CD14-positive monocyte (primary cell): ENCODE data around the gene DACT2. TPM values are rescaled to one million over a fixed set of nuclear protein-coding genes. Genes with fewer than 3 reads are reported as not detected.

Experiments
- DNase-seq, 3 donors: peaks; one replicate each; pipeline ENCODE4 v3.0.0-alpha.2; 2011 to 2022
- H2AFZ ChIP-seq: 2 replicates; pipeline ENCODE4 v1.6.0; 2012; ENCODE audit warnings: mild to moderate bottlenecking, low read depth, low read length, inconsistent platforms; ENCODE audit not compliant: insufficient read depth, poor library complexity, severe bottlenecking
- H3K27ac ChIP-seq, 2 donors: 1 replicate in 1 of 2; 2 replicates in 1 of 2; pipeline ENCODE4 v1.5.1; 2012 to 2013; ENCODE audit warnings: low read length in 2 of 2, control low read depth in 1 of 2, inconsistent platforms in 1 of 2, low read depth in 1 of 2, mild to moderate bottlenecking in 1 of 2
- H3K27me3 ChIP-seq, 2 donors: one replicate each; pipeline versions ENCODE4 v1.6.0 to v1.6.1; 2011 to 2013; ENCODE audit warnings: low read length in 2 of 2; ENCODE audit not compliant: control insufficient read depth in 2 of 2, insufficient read depth in 2 of 2
- H3K36me3 ChIP-seq, 2 donors: replicated peaks in 1 of 2; 1 replicate in 1 of 2; 2 replicates in 1 of 2; pipeline versions ENCODE4 v1.5.1 to v1.6.1; 2012 to 2013; ENCODE audit warnings: low read length in 2 of 2, control low read depth in 1 of 2, inconsistent platforms in 1 of 2, mild to moderate bottlenecking in 1 of 2; ENCODE audit not compliant: insufficient read depth in 2 of 2, control insufficient read depth in 1 of 2
- H3K4me1 ChIP-seq, 2 donors: 1 replicate in 1 of 2; 2 replicates in 1 of 2; pipeline versions ENCODE4 v1.5.1 to v1.6.1; 2012 to 2013; ENCODE audit warnings: low read length in 2 of 2, control low read depth in 1 of 2, inconsistent platforms in 1 of 2, mild to moderate bottlenecking in 1 of 2, moderate library complexity in 1 of 2; ENCODE audit not compliant: insufficient read depth in 2 of 2, control insufficient read depth in 1 of 2
- H3K4me2 ChIP-seq: replicated peaks from 2 replicates; pipeline ENCODE3; 2012; ENCODE audit warnings: low read length, moderate library complexity, mild to moderate bottlenecking; ENCODE audit not compliant: poor library complexity, severe bottlenecking; ENCODE audit errors: extremely low read depth
- H3K4me3 ChIP-seq, 3 experiments: fragments of 200-600 bp in 1 of 3; sonication (generic) in 1 of 3; replicated peaks in 1 of 3; 1 replicate in 2 of 3; 2 replicates in 1 of 3; pipeline ENCODE4 v1.5.1; 2011 to 2013; ENCODE audit warnings: low read length in 3 of 3, mild to moderate bottlenecking in 3 of 3, control low read depth in 2 of 3, low read depth in 2 of 3, inconsistent platforms in 1 of 3, moderate library complexity in 1 of 3
- H3K79me2 ChIP-seq: 2 replicates; pipeline ENCODE4 v1.6.0; 2012; ENCODE audit warnings: mild to moderate bottlenecking, control low read depth, inconsistent platforms, low read length, moderate library complexity; ENCODE audit not compliant: insufficient read depth
- H3K9ac ChIP-seq: 2 replicates; pipeline ENCODE4 v1.6.0; 2017; ENCODE audit warnings: low read length, mild to moderate bottlenecking; ENCODE audit not compliant: insufficient read depth, poor library complexity, severe bottlenecking
- H3K9me3 ChIP-seq, 2 donors: replicated peaks in 1 of 2; 1 replicate in 1 of 2; 2 replicates in 1 of 2; pipeline versions ENCODE4 v1.5.1 to v1.6.1; 2012 to 2013; ENCODE audit warnings: low read length in 2 of 2, control low read depth in 1 of 2; ENCODE audit not compliant: control insufficient read depth in 1 of 2, insufficient read depth in 1 of 2
- H4K20me1 ChIP-seq: 2 replicates; pipeline ENCODE4 v1.6.0; 2012; ENCODE audit warnings: mild to moderate bottlenecking, low read length, control low read depth, moderate library complexity; ENCODE audit not compliant: insufficient read depth
- H3K27ac Mint-ChIP-seq, 7 donors: one replicate each; pipeline ENCODE4 v1.8.0; 2020; ENCODE audit warnings: mild to moderate bottlenecking in 7 of 7, mixed read lengths in 7 of 7, moderate library complexity in 6 of 7, inconsistent platforms in 2 of 7
- H3K27me3 Mint-ChIP-seq, 3 donors: one replicate each; pipeline ENCODE4 v1.8.0; 2021 to 2022; ENCODE audit warnings: low read depth in 3 of 3, mild to moderate bottlenecking in 3 of 3, mixed read lengths in 3 of 3, moderate library complexity in 3 of 3, inconsistent platforms in 1 of 3
- H3K36me3 Mint-ChIP-seq, 2 donors: one replicate each; pipeline ENCODE4 v1.8.0; 2020; ENCODE audit warnings: mixed read lengths in 2 of 2, inconsistent platforms in 1 of 2, mild to moderate bottlenecking in 1 of 2
- H3K4me1 Mint-ChIP-seq: one replicate; pipeline ENCODE4 v1.8.0; 2020; ENCODE audit warnings: mild to moderate bottlenecking, mixed read lengths
- H3K4me3 Mint-ChIP-seq, 2 donors: one replicate each; pipeline ENCODE4 v1.8.0; 2020; ENCODE audit warnings: mild to moderate bottlenecking in 2 of 2, mixed read lengths in 2 of 2, moderate library complexity in 1 of 2
- H3K9me3 Mint-ChIP-seq, 7 donors: one replicate each; pipeline ENCODE4 v1.8.0; 2020 to 2022; ENCODE audit warnings: mixed read lengths in 7 of 7, mild to moderate bottlenecking in 6 of 7, moderate library complexity in 6 of 7, inconsistent platforms in 2 of 7
- WGBS: methylation state at CpG from one replicate; pipeline ENCODE4 v1.1.5; 2013; ENCODE audit warnings: missing lambda C conversion rate; ENCODE audit not compliant: insufficient coverage; 5-methylcytosine and 5-hydroxymethylcytosine counted together
- intact Hi-C, 2 donors: fragments of 100-400 bp; cut with micrococcal nuclease; formaldehyde crosslinking; loops; one replicate each; pipeline versions ENCODE4 v1.15.0 to v1.15.1; 2023
- polyA plus RNA-seq, 3 donors: library from polyadenylated mRNA; depleted of rRNA in 1 of 3; unstranded in 2 of 3; stranded (reverse) in 1 of 3; fragments of 300-500 nt in 2 of 3; fragments of >200 nt in 1 of 3; fragmentation: Illumina TruSeq in 2 of 3; gene quantifications; 1 replicate in 2 of 3; 2 replicates in 1 of 3; pipeline ENCODE4 v1.2.3, GENCODE V29; 2012 to 2021
- TF ChIP-seq, protein P1 (sequence below): fragments of 200-600 bp; IDR thresholded peaks from one replicate; pipeline ENCODE4 v1.8.0; 2022; ENCODE audit warnings: antibody characterized with exemption, mild to moderate bottlenecking

The DACT2 gene
- polyA plus RNA-seq, 3 donors, result not detected

DNA sequence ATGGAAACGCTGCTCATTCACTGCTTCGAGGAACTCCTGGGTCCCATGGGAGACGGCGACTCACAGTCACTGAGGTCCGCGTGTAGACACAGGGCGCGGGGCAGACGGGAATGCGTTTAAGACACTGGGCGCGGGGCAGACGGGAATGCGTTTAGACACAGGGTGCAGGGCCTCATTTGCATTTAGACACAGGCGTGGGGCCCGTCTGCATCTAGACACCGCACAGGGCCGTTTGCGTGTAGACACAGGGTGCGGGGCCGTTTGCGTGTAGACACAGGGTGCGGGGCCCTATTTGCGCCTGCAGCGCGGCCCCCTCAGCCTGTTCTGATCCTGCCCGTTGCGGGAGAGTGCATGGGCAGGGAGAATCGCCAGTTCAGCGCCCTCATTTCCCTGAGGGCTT lies 10.4 kb downstream of the DACT2 start:
- Histone ChIP-seq H3K4me2 (no peak overlapping the region), H3K36me3 (no peaks in the 10 kb centered on the region), H4K20me1 (no peaks in the 10 kb centered on the region), H3K4me1 (no peaks in the 10 kb centered on the region), H3K27me3 (peaks cover 0 to 7% of the 10 kb centered on the region in 2 donors), H3K9ac (no peak overlapping the region), H3K4me3 (no peak overlapping the region), H3K27ac (no peak overlapping the region), H3K79me2 (no peaks in the 10 kb centered on the region), H3K9me3 (no peaks in the 10 kb centered on the region), H2AFZ (no peak overlapping the region)
- Mint-ChIP-seq H3K4me1 (no peaks in the 10 kb centered on the region), H3K27ac (no peak overlapping the region), H3K36me3 (no peaks in the 10 kb centered on the region), H3K9me3 (peaks cover 0 to 2% (median 0%) of the 10 kb centered on the region in 7 donors), H3K4me3 (no peak overlapping the region), H3K27me3 (peaks cover 7 to 16% (median 12%) of the 10 kb centered on the region in 3 donors)
- WGBS, result 98% methylated on average over 29 of the region's 30 CpGs
- intact Hi-C loops, result no loop called here
- no peak for DNase-seq
- TF ChIP-seq, protein P1, sequence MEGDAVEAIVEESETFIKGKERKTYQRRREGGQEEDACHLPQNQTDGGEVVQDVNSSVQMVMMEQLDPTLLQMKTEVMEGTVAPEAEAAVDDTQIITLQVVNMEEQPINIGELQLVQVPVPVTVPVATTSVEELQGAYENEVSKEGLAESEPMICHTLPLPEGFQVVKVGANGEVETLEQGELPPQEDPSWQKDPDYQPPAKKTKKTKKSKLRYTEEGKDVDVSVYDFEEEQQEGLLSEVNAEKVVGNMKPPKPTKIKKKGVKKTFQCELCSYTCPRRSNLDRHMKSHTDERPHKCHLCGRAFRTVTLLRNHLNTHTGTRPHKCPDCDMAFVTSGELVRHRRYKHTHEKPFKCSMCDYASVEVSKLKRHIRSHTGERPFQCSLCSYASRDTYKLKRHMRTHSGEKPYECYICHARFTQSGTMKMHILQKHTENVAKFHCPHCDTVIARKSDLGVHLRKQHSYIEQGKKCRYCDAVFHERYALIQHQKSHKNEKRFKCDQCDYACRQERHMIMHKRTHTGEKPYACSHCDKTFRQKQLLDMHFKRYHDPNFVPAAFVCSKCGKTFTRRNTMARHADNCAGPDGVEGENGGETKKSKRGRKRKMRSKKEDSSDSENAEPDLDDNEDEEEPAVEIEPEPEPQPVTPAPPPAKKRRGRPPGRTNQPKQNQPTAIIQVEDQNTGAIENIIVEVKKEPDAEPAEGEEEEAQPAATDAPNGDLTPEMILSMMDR, result no peak

DNA sequence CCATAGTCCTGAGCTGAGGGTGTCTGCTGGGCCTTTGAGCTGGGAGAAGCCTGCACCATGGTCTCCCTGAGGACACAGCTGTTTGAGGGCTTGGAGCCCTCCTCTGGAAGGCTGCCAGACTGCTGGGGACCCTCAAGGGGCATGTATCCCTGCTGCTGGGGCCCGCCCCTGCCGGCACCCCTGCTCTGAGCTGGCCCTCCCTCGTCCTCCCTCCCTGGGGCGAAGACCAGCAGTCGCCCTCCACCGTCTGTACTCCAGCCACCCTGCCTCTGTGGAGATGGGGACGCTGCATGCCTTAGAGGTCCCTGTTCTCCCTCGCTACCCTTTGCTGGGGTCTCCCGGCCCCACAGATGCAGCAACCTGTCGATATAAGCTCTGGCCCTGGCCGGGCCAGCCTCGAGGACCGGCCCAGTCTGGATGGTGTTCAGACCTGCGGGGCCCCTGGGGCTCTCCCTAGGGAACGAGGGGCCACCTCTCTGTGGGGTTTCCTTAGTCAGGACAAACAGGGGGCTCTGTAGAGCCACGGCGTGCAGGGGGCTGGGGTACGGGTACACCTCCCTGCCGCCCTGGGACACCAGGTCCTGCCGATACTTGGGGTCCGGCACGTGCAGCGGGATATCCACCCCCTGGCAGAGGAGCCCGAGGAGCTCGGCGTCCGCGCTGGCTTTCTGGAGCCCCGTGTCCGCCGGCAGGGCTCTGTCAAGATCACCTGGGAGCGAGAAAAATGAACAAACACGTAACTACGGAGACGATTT lies 11.0 kb downstream of the DACT2 start:
- 93% methylated on average over 35 of the region's 35 CpGs for WGBS
- Mint-ChIP-seq H3K27me3 (peaks cover 3 to 14% (median 7%) of the 10 kb centered on the region in 3 donors), H3K4me1 (no peaks in the 10 kb centered on the region), H3K9me3 (peaks cover 0 to 2% (median 0%) of the 10 kb centered on the region in 7 donors), H3K27ac (no peak overlapping the region), H3K36me3 (no peaks in the 10 kb centered on the region), H3K4me3 (no peak overlapping the region)
- no peak overlapping the region for H3K27ac ChIP-seq
- H3K4me2 ChIP-seq, result no peak overlapping the region
- H2AFZ ChIP-seq, result no peak overlapping the region
- no peaks in the 10 kb centered on the region for H3K4me1 ChIP-seq
- H3K27me3 ChIP-seq, result peaks cover 0 to 3% of the 10 kb centered on the region in 2 donors
- H3K36me3 ChIP-seq, result no peaks in the 10 kb centered on the region
- H3K79me2 ChIP-seq, result no peaks in the 10 kb centered on the region
- DNase-seq, result no peak
- TF ChIP-seq, protein P1, result no peak
- no peak overlapping the region for H3K4me3 ChIP-seq
- no peaks in the 10 kb centered on the region for H4K20me1 ChIP-seq
- intact Hi-C loops, result no loop called here
- H3K9me3 ChIP-seq, result no peaks in the 10 kb centered on the region
- no peak overlapping the region for H3K9ac ChIP-seq
